ENCODE data around the gene RC3H1. TPM values are rescaled to one million over a fixed set of nuclear protein-coding genes. Genes with fewer than 3 reads are reported as not detected.
A peak's percentile ranks its signal among the peaks of the same experiment; 100 is the strongest.

RC3H1 gene
- total and polyA plus RNA-seq, 2 of the 13 experiments (the other 11 are each of a cell fraction or from before 2014, with no cell fraction given) = 11.2 to 19.6 TPM

DNA sequence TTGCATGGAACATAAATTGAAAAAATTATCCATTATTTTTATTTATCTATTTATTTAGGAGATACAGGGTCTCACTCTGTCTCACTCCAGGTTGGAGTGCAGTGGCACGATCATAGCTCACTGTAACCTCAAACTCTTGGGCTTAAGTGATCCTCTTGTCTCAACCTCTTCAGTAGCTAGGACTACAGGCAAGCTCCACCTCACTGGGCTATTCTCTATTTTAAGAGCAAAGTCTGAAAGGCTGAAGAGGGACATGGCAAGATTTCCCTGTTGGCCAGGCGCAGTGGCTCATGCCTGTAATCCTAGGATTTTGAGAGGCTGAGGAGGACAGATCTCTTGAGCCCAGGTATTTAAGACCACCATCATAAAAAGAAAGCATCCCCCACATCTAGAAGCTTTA, 14.0 kb upstream of the RC3H1 start:
- no TSS peak for BruUV-seq (replicated peaks)
- H3K79me2 ChIP-seq (ENCODE audit: insufficient read depth, low read length) = no peaks in the 10 kb centered on the region
- H3K27me3 ChIP-seq (ENCODE audit: control insufficient read depth in 1 of 2, insufficient read depth in 2 of 2, low read length in 2 of 2) = no peaks in the 10 kb centered on the region; a peak in 1 of 5 replicates
- in situ Hi-C loops (cut with HindIII; ENCODE audit: extremely low pct_ligation_motif_present, low pct_unique_long_range_greater_than_20kb) (no loop called here), intact Hi-C loops (cut with micrococcal nuclease; ENCODE audit: unreplicated experiment) (no loop called here)
- H3K4me2 ChIP-seq (ENCODE audit: low read depth, low read length) = no peak overlapping the region
- H3K4me1 ChIP-seq (ENCODE audit: insufficient read depth, low read length) = peaks cover 11% of the 10 kb centered on the region
- FAIRE-seq (no peak), ATAC-seq (peak; percentile 32; the same call in 1 of the 3 replicates), DNase-seq (ENCODE audit: low spot score) (no peak)
- no peak overlapping the region for H3K4me3 ChIP-seq (replicated peaks in 1 of 3; ENCODE audit: insufficient read depth in 1 of 3, low read depth in 2 of 3, low read length in 3 of 3)
- no peaks in the 10 kb centered on the region for H4K20me1 ChIP-seq (ENCODE audit: insufficient read depth, low read length)
- no peaks in the 10 kb centered on the region for H3K36me3 ChIP-seq (replicated peaks in 1 of 2; ENCODE audit: control insufficient read depth in 1 of 2, insufficient read depth in 2 of 2, low read length in 2 of 2)
- H2AFZ ChIP-seq (ENCODE audit: low read length) = no peak overlapping the region
- POLR2A ChIA-PET = no interaction called here
- H3K27ac ChIP-seq (ENCODE audit: extremely low read length, insufficient read depth, low read length) = no peak overlapping the region
- CTCF ChIA-PET (ENCODE audit: low intra/inter-chr PET ratio, low total read pairs) = no interaction called here
- WGBS (ENCODE audit: low lambda C conversion rate) = 6% methylated on average over 2 of the region's 2 CpGs
- no peak overlapping the region for H3K9ac ChIP-seq (ENCODE audit: insufficient read depth, low read depth, low read length)
- no peaks in the 10 kb centered on the region for H3K9me3 ChIP-seq (ENCODE audit: low read length)
- no peak for TF ChIP-seq HOXA5 (CRISPR knock-in tag; IDR thresholded peaks at IDR 0.05)
- TF ChIP-seq ZNF781 (CRISPR knock-in tag; IDR thresholded peaks at IDR 0.05; ENCODE audit: borderline replicate concordance, not compliant biosample characterization) = no peak
- TF ChIP-seq NFKBIZ (CRISPR knock-in tag; IDR thresholded peaks at IDR 0.05) = no peak
- no peak for TF ChIP-seq SPEN (CRISPR knock-in tag; IDR thresholded peaks at IDR 0.05; ENCODE audit: low read depth)
- TF ChIP-seq, protein P1, sequence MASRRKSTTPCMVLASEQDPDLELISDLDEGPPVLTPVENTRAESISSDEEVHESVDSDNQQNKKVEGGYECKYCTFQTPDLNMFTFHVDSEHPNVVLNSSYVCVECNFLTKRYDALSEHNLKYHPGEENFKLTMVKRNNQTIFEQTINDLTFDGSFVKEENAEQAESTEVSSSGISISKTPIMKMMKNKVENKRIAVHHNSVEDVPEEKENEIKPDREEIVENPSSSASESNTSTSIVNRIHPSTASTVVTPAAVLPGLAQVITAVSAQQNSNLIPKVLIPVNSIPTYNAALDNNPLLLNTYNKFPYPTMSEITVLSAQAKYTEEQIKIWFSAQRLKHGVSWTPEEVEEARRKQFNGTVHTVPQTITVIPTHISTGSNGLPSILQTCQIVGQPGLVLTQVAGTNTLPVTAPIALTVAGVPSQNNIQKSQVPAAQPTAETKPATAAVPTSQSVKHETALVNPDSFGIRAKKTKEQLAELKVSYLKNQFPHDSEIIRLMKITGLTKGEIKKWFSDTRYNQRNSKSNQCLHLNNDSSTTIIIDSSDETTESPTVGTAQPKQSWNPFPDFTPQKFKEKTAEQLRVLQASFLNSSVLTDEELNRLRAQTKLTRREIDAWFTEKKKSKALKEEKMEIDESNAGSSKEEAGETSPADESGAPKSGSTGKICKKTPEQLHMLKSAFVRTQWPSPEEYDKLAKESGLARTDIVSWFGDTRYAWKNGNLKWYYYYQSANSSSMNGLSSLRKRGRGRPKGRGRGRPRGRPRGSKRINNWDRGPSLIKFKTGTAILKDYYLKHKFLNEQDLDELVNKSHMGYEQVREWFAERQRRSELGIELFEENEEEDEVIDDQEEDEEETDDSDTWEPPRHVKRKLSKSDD (CRISPR knock-in tag; IDR thresholded peaks at IDR 0.05; ENCODE audit: low read depth) = no peak
- TF ChIP-seq ZBTB8A (CRISPR knock-in tag; IDR thresholded peaks at IDR 0.05; ENCODE audit: borderline replicate concordance, low read depth) = no peak
- TF ChIP-seq HNF4G (IDR thresholded peaks at IDR 0.05; ENCODE audit: borderline replicate concordance, low read depth, low read length) = no peak
- no peak for TF ChIP-seq HNF4G (CRISPR knock-in tag; IDR thresholded peaks at IDR 0.05; ENCODE audit: borderline replicate concordance, low read depth)
- no peak for TF ChIP-seq ZNF343 (CRISPR knock-in tag; IDR thresholded peaks at IDR 0.05)
- TF ChIP-seq ATRX (CRISPR knock-in tag; IDR thresholded peaks at IDR 0.05; ENCODE audit: borderline replicate concordance) = no peak
- TF ChIP-seq BCL6 (CRISPR knock-in tag; IDR thresholded peaks at IDR 0.05) = no peak
- TF ChIP-seq YEATS2 (CRISPR knock-in tag; IDR thresholded peaks at IDR 0.05; ENCODE audit: borderline replicate concordance) = no peak
- TF ChIP-seq, protein P2, sequence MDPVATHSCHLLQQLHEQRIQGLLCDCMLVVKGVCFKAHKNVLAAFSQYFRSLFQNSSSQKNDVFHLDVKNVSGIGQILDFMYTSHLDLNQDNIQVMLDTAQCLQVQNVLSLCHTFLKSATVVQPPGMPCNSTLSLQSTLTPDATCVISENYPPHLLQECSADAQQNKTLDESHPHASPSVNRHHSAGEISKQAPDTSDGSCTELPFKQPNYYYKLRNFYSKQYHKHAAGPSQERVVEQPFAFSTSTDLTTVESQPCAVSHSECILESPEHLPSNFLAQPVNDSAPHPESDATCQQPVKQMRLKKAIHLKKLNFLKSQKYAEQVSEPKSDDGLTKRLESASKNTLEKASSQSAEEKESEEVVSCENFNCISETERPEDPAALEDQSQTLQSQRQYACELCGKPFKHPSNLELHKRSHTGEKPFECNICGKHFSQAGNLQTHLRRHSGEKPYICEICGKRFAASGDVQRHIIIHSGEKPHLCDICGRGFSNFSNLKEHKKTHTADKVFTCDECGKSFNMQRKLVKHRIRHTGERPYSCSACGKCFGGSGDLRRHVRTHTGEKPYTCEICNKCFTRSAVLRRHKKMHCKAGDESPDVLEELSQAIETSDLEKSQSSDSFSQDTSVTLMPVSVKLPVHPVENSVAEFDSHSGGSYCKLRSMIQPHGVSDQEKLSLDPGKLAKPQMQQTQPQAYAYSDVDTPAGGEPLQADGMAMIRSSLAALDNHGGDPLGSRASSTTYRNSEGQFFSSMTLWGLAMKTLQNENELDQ (CRISPR knock-in tag; IDR thresholded peaks at IDR 0.05; ENCODE audit: borderline replicate concordance) = no peak
- no peak for TF ChIP-seq ZNF883 (CRISPR knock-in tag; IDR thresholded peaks at IDR 0.05; ENCODE audit: not compliant biosample characterization)
- no peak for TF ChIP-seq MEIS1 (CRISPR knock-in tag; IDR thresholded peaks at IDR 0.05; ENCODE audit: borderline replicate concordance)
- TF ChIP-seq HCFC1 (IDR thresholded peaks at IDR 0.05; ENCODE audit: low read depth, low read length) = no peak
- TF ChIP-seq HNRNPL (IDR thresholded peaks at IDR 0.05; ENCODE audit: low read depth, low read length) = no peak
- TF ChIP-seq ZNF878 (CRISPR knock-in tag; IDR thresholded peaks at IDR 0.05) = no peak
- no peak for TF ChIP-seq ZNF746 (CRISPR knock-in tag; IDR thresholded peaks at IDR 0.05)

All from HepG2 (cell line).